Fibroblast of villous mesenchyme (primary cell): ENCODE data around the gene CORO1C. TPM values are rescaled to one million over a fixed set of nuclear protein-coding genes. Genes with fewer than 3 reads are reported as not detected.

ENCODE experiments used
- DNase-seq: peaks from one replicate; pipeline ENCODE4 v3.0.0-alpha.2; 2010; ENCODE audit warnings: low read depth
- H3K4me3 ChIP-seq: 2 replicates; pipeline ENCODE4 v1.5.1; 2011; ENCODE audit warnings: low read depth, mild to moderate bottlenecking, low read length
- CTCF ChIP-seq: IDR thresholded peaks from 2 replicates; pipeline ENCODE4 v1.5.1; 2012; ENCODE audit warnings: low read depth, mild to moderate bottlenecking, low read length; ENCODE audit not compliant: insufficient read depth
- total RNA-seq: library from RNA; depleted of rRNA; stranded (reverse); fragments of >200 nt; gene quantifications from 2 replicates; pipeline ENCODE4 v1.2.3, GENCODE V29; 2012

The CORO1C gene
- 433 and 457 TPM in 2 replicates for total RNA-seq

GRCh38 chr12:108731105-108731865 lies at the start of gene CORO1C:
TSS of gene CORO1C (minus strand) at chr12:108731518. CDS start at chr12:108701318, 30,200 bp downstream.
- TF ChIP-seq CTCF: peak; percentile 80
- H3K4me3 ChIP-seq: peak within 1 kb of the TSS; percentile 91
- DNase-seq: peak; percentile 95

- no peak overlapping the region for H3K4me3 ChIP-seq
- no peak for TF ChIP-seq CTCF
- peak; percentile 66 for DNase-seq
Measured at GRCh38 chr12:108779998-108780688, 48.8 kb upstream of the CORO1C start.

GRCh38 chr12:108778053-108778452 lies 46.7 kb upstream of the CORO1C start:
- no peak for DNase-seq
- no peak for TF ChIP-seq CTCF

GRCh38 chr12:108777156-108777555 lies 45.8 kb upstream of the CORO1C start:
- DNase-seq: no peak
- H3K4me3 ChIP-seq: no peak overlapping the region
- TF ChIP-seq CTCF: no peak

More at GRCh38 chr12:108778053-108778452, 46.7 kb upstream of the CORO1C start:
- H3K4me3 ChIP-seq: no peak overlapping the region

GRCh38 chr12:108773798-108774788 lies 42.8 kb upstream of the CORO1C start:
- no peak for TF ChIP-seq CTCF
- peak; percentile 83 for DNase-seq
- no peak overlapping the region for H3K4me3 ChIP-seq
